HuH-7 (cell line): ENCODE data around the gene CRABP2.

ENCODE experiments used
- DNase-seq: peaks from one replicate; pipeline ENCODE4 v3.0.0; 2011; ENCODE audit warnings: low spot score

The CRABP2 gene

DNA sequence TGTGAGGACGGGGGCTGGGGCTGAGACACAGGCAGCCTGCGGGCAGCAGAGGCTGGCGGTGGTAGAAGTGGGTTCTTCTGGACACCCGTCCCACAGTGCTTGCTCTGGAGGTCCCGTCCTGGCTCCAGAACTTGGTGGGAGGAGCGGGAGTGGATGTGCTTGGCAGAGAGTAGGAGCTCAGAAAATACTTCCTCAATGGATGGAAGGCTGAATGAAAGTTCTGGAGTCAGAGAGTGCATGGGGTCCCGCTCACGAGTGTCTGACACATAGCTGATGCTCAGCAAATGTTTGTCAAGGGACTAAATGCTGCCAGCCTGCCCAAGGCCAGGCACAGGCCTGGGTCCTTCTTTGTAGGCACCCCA lies 14.7 kb downstream of the CRABP2 start:
- no peak for DNase-seq

DNA sequence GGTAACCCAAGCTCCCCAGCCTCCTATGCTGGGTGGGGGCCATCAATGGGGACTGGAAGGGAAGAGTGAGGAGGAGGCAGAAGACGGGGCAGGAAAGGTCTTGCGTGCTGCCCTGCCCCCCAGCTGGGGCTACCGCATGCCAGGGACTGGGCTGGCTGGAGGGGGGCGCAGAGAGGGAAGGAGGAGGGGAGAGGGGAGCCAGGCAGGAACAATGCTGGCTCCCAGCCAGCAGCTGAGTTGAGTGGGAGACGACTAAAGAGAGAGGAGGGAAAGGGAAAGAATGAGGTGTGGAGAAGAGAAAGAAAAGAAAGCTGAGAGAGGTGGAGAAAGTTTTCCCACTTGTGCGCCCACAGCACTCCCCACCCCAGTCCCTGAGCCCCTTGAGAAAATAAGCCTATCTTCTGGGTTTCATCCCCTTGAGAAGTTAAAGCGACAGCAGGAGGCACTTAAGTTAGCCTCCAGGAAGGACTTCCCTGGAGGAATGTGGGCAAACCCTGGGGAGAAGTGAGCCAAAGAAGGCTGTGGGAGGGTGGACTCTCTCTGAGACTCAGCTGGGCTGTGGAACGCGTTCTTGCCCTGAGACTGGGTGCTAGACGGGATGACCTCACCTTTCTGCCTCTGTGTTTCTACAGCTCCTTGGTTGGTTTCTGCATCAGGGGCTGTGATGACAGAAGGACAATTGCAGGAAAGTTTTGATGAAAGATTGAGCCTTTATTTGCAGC lies 15.3 kb downstream of the CRABP2 start:
- DNase-seq: no peak

DNA sequence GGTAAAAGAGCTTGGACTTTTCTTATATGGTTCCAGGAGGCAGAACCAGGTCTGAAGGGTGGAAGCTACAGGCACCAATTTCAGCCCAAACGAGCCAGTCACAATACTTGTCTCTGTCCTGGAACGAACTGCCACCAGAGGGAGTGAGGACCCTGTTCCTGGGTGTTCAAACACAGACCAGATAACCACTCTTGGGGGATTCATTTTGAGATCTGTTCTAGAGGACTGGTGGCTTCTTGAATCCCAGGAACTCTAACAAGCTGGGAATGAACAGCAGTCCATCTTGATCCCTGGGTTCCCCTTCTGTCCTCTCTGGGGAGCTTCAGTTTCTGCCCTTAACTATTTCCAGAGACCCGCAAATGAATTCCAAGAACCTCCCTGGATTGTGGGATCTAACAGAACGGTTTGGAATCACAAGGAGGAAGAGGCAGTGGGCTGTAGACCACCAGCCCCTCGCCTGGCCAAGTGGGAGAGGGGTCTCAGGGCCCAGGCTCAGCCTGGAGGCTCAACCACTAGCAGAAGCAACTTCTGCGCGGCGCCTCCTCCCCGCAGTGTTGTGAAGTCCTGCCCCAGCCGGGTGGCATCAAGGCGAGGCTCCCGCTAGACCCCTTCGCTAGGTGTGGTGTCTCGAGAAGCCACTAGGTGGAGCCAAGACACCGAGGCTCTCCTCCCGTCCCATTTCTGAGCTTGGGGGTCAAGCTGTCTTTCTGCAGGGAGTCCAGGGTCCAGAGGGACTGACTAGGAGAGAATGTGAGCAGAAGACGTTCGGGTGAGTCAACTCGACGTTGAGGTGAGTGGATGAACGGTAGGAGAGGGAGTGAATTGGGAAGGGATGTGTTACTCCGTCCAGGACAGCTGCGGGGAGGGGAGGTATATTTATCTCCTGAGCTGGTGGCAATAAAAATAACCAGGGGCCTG lies 16.1 kb downstream of the CRABP2 start:
- DNase-seq: peak; percentile 92

DNA sequence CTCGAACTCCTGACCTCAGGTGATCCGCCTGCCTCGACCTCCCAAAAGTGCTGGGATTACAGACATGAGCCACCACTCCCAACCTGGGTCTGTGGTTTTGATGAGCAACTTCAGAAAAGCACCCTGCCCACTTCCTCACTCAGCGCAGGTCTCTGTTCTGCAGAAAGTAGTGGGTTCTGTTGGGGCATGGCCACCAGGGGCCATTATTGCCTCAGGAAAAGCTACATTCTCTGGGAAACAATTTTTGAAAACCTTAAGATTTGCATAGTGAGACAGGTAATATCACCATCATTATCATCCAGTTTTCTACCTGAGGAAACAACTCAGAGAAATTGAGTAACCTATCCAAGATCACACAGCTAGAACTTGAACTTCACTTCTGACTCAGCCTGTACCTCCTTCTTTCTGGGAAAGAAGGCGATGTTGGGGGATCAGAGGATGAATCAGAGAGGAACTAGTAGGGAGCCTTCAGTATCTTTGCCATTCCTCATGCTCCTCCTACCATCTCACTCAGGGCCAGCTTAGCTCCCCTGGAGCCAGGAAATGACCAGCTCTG lies 21.1 kb downstream of the CRABP2 start:
- no peak for DNase-seq

DNA sequence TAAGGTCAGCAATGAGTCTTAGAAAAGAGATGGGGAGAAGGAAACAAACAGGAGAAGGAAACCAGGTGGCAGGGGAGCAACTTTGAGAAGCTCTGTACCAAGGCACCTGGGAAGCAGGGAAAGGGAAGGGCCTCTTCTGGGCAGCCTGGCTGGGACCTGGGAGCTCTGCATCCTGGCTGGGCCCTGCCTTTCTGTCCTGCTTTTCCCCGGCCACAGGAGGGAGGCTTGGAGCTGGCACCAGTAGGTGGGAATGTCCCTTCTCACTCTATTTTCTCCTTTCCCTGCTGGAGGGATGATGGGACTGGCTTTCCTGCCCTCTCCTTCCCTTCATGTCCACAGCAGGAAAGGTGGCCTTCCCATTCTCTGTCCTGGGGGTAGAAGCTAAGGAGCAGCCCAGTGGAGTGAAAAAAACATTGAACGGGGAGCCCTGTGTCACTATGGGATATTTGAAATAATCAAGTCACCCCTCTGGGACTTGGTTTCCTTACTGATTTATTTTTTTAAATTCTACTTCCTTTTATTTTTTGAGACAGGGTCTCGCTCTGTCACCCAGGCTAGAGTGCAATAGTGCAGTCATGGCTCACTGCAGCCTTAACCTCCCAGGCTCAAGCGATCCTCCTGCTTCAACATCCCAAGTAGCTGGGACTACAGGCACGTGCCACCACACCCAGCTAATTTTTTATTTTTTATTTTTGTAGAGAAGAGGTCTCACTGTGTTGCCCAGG lies 23.1 kb downstream of the CRABP2 start:
- no peak for DNase-seq

DNA sequence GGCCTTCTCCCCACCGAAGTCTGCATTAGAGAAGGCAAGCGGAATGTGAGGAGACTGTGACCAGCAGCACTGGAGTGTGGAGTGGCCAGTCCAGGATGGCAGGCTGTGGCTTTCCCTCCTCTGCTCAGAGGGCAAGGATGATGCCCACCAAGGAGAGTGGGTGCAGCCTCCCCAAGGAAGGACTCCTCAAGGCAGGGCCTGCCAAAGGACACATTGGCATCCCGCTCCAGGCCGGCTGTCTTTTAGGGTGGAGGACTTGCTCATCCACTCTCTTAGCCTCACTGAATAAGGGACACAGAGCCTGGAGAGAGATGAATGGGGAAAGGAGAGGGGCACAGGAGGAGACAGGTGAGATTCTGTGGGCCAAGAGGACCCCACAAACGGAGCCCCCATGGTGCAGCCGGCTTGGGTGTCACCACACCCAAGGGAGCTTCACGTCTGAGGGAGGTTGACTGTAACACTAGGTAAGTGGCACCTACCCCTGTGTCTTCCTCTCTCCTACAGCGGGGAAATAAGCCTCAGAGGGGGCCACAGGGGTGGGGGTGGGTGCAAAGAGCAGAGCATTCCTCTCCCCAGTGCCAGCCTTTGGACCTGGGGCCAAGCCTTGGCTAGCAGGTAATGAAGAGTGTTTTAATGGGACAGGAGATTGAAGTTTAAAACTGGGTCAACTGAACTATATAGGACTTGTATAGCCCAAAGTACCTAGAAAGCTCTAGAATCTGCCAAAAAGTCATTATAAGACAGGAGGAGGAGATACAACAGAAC lies 24.0 kb downstream of the CRABP2 start:
- no peak for DNase-seq

DNA sequence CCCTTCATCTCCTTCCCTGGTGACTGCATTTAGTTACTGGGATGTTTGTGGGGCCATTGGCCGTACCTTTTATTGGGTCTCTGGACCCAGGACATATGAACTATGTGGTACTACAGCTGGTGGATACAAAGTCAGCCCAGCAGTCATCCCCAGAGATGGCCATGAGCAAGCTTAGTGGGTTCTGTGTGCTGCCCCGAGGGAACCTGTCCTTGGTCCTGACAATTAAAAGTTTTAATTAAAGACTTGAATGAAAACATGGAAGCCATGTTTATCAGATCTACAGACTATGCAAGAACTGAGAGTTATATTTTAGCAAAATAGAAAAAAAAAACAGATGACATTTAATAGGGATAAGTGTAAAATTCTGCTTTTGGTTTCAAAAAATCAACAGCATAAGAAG lies 25.3 kb downstream of the CRABP2 start:
- no peak for DNase-seq

DNA sequence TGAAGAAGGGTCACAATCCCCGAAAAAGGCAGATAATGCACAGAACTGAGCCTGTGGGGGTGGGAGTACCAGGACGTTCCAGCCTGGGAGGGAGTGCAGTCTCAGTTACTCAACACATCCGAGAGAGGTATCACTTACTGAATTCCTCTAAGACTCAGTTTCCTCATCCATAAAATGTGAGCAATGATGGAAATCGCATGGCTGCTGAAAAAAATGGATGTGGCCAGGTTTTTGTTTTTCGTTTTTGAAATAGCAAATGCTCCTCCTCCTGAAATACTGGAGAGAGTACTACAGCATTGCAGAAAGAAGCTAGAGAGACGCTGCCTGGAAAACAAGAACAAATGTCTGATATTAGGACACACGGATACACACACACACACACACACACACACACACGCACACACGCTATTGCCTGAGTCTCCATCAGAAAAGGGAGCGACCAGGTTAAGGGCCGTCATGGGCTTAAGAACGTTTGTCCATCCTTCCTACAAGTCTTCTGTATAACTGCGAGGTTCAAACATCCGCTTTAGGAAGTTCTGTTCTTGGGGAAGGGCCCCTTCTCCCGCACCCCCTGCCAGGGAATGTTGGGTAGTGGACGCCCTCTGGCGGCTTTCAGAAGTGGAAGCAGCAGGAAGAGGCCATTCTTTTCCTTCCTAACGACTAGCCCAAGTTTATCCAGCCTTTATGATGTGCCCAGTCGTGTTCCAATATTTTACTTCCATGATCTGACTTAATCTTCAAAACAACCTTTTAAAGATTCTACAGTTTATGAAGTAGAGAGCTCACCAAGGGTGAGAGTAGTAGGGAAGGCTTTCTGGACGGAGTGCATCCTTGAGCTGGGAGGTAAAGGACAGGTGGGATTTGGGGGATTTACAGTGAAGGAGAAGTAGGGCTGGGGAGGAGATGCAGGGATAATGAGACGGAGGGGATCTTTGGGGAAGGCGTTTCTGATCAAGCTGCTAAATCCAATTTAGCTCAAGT lies 27.5 kb downstream of the CRABP2 start:
- DNase-seq: peak; percentile 82

DNA sequence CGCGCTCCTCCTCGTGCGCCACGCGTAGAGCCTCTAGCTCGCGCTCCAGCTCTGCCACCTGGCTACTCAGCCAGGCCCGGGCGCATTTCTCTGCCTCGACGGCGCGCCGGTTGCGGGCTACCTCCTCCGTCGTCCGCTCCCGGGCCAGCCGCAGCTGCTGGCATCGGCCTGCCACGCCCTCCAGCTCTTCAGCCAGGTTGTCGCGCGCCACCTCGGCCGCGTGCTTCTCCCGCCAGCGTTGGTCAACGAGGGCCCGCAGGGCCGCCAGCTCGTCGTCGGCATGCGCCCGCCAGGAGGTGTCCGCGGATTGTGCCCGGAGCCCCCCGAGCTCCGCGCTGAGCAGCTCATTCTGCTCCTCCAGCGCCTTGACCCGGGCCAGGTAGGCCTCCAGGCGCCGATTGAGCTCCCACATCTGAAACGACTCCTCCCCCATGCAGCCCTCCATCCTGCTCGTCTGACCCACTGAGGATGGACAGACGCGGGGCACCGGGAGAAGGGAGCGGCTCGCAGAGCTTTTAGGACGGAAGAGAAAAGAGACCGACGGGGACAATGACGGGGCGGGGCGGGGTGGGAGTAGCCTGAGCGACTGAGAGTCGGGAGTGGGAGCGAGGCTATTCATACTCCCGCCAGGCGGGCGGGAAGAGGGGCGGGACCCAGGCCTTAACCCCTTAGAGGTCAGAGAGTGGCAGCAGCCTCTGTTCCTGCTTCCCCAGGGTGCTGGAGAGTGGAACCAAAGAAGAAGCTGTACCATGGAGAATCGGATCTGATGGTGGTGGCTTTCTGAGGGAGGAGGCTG lies 28.4 kb downstream of the CRABP2 start, which contains the start of gene NES:
Gene NES, minus strand, starts transcription at position 588 of the 796 bp plus-strand sequence. Its CDS starts 143 bp downstream, at position 445.
- peak; percentile 92 for DNase-seq

DNA sequence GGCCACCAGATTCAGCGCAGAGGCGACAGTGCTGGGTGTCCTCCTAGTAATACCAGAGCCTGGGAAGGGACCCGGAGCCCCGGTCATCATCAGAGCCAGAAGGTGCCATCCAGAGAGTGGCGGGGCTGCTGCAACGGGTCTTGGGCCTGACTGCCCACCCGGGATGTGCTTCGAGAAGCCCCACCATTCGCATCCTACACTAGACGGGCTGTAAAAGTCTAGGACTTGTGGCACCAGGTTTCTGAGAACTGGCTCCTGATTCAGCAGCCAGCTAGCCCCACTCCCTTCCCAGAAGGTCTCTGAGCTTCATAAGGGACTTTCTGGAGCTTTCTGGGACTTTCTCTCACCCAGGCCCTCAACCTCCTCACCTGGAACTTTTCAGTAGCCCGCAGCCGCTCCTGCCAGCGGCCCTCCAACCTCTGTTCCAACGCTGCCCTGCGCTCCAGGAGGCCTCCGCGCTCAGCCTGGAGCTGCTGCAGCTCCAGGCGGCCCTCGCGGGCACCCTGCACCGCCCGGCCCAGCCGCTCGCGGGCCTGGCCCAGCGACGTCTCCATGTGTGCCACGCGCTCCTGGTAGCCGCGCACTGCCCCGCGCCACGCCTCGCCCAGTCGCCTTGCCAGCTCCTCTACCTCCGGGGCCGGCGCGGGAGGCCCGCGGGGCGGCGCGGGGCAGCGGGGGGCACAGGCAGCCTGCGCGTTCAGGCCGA lies 29.1 kb downstream of the CRABP2 start:
- no peak for DNase-seq

DNA sequence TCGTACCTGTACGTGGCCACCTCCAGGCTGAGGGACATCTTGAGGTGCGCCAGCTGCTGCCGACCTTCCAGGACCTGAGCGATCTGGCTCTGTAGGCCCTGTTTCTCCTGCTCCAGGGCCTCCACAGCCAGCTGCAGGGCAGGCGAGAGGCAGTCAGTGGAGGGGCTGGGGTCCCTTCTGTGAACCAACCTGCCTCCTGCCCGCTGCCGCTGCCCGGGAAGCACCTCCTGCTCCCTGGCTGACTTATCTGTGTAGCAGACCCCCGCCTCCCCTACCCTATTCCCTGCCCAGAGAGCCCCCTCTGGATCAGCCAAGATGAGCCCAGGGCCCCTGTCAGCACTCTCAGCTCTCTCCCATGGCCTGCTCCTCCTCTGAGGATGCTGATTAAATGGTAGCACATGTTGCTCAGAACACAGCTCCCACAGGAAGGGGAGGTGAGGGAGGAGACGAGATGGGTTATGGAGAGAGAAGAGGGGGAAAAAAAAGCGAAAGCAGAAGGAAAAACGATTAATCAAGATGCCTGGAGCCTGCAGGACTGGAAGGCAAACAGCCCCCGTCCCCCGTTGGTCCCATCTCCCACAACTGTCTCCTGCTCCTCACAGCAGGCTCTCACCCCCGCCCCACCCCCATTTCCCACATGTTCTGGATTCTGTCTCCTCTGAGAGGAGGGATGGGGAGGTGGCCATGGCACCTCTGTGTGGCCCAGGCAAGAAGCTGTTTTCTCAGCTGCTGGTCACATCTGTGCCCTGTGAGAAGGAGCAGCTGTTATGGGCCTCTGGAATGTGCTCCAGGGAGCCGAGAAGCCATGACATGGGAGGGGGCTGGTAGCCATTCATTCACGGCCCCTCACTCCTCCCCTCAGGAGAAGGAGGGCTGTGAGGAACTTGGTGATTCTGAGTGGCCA lies 29.9 kb downstream of the CRABP2 start:
- DNase-seq: no peak

DNA sequence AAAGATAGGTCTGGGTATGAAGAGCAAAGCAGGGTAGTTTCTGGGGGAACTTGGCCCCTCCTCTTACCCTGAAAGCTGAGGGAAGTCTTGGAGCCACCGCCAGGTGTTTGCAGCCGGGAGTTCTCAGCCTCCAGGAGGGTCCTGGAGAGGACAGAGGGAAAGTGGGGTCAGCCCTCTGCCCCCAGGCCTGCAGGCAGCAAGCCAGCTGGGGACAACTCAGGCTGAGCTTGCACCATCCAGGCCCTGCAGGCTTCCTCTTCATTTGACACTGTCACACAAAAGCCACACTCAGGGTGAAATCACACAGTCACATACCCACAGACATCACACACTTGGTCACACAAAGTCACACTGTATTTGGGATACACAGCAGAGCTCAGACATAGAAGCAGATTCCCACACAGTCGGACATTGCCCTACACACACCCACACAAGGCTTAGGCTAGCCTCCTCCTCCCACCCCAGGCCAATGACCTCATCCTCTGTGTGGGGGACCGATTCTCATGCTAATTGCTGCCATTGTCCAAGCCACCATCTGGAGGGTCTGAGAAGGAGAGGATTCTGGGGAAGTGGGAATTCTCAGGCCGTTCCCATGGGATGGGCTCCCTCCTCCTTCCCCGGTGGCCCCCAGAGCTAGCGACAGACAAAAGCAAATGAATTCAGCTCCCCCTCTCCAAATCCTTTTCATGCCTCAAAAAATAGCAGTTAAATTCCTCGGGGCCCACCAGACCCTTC lies 31.8 kb downstream of the CRABP2 start:
- DNase-seq: no peak

DNA sequence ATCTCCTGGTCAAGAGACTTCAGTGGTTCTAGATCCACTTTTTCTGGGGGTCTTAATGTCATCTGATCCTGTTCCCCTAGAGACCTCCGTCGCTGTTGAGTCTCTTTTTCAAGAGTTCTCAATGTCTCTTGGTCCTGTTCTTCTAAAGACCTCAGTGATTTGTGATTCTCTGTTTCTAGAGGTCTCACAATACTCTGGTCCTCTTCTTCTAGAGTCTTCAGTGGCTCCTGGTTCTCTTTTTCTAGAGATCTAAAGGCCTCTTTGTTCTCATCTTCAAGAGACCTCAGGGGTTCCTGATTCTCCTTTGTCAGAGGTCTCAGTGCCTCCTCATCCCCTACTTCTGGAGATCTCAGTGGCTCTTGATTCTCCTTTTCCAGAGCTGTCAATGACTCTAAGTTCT lies 33.6 kb downstream of the CRABP2 start:
- no peak for DNase-seq

DNA sequence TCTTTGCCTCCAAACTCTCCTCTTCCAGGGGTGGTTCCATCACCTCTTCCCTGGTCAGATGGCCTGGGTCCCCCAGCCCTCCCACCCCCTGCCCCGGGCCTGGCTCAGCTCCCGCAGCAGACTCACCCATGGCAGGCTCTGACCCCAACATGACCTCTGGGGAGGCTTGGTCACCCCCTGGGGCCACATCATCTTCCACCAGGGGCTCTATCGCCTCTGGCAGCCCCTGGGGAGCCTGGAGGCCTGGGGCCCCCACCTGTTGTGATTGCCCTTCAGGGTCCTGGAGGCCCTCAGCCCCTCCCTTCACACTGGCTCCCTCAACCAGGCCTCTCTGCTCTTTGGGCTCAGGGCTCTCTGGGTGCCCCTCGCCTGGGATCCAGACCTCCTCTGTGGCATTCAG lies 34.6 kb downstream of the CRABP2 start:
- no peak for DNase-seq

DNA sequence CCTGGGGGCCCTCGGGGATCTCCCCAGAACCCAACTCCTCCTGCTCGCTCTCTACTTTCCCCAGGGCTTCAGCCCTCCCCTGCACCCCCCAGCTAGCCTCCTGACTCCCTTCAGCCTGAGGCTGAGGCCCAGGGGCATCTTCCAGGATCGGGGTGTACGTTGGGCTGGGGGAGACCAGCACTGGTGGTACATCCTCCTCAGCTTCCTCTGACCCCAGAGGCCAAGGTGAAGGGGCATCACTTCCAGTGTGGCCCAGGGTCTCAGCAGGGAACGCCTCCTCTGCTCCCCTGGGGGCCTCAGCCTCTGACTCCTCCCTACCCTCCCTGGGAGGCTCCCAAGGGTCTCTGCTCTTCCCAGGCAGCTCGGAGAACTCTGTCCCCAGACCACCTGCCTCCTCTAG lies 35.0 kb downstream of the CRABP2 start:
- DNase-seq: no peak

DNA sequence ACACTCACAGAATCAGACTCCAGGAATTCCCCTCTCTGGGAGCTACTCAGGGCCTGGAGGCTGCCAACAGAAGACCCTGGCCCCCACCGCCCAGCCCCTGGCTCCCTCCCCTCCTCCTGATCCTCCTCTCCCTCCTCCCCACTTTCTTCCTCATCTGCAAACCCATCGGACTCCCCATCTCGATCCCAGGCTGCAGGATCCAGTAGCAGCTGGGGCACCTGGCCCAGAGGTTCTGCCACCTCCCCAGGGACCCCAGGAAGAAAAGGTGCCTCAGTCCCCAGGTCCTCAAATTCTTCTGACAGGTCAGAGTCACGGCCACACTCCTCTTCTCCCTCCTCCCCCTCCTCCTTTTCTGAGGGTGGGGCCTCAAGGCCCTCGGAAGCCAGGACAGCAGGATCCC lies 35.6 kb downstream of the CRABP2 start:
- no peak for DNase-seq
